ENCODE data around the gene SNRNP25. TPM values are rescaled to one million over a fixed set of nuclear protein-coding genes. Genes with fewer than 3 reads are reported as not detected.

SNRNP25 gene
- total and polyA plus RNA-seq, 2 donors (not counting 3 experiments of a cell fraction or from before 2014, with no cell fraction given) = 41.8 to 49.6 TPM

DNA sequence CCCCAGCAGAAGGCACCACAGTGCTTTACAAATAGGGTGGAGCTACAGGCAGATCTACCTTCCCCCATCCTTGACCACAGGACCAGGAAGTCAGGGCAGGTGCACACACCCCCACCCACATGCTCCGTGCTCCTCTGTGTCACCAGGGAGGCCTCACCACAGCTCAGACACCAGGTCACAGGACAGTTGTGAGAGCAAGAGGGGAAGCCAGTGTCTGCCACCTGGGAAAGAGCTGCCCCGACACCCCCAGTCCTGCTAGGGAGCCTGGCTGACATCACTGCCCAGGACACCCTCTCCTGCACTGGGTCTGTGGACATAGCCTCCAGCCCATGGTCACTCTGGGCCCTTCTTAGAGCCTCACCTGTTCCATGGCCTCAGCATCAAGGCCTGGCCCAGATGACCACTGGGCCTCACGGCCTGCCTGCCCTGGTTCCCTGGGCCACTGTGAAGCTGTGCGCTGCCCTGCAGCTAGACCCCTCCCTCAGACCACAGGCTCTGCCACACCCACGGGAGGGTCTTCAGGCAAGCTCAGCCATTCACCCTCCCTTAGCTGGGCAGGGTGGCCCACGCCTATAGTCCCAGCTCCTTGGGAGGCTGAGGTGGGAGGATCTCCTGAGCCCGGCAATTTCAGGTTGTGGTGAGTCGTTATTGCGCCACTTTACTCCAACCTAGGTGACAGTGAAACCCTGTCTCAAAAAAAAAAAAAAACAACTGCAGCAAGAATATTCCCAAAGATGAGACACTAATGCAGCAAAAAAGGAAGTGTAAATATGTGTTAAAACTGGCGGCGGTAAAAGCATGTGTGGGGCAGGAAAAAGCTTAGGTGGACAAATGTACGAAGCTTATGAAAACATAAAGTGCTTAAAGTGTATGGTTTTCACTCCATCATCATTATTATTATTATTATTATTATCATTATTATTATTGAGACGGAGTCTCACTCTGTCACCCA lies 14.4 kb upstream of the SNRNP25 start:
- Histone ChIP-seq H3K27me3 (ENCODE audit: control insufficient read depth in 2 of 2, insufficient read depth in 2 of 2, low read length in 2 of 2) (no peaks in the 10 kb centered on the region), H3K4me2 (ENCODE audit: insufficient read depth, low read length) (no peak overlapping the region), H3K36me3 (ENCODE audit: control insufficient read depth in 2 of 2, extremely low read depth in 1 of 2, insufficient read depth in 2 of 2, low read length in 2 of 2) (no peaks in the 10 kb centered on the region), H3K9ac (replicated peaks; ENCODE audit: extremely low read depth, insufficient read depth, low read length) (no peak overlapping the region), H3K4me3 (replicated peaks in 1 of 3; ENCODE audit: insufficient read depth in 1 of 3, low read depth in 1 of 3, low read length in 3 of 3) (no peak overlapping the region), H3K79me2 (ENCODE audit: control insufficient read depth, insufficient read depth, low read length) (no peaks in the 10 kb centered on the region), H4K20me1 (replicated peaks; ENCODE audit: control insufficient read depth, extremely low read depth, insufficient read depth, low read length) (no peaks in the 10 kb centered on the region), H3K27ac (ENCODE audit: insufficient read depth, low read depth, low read length) (no peak overlapping the region), H3K9me3 (replicated peaks; ENCODE audit: control insufficient read depth, insufficient read depth, low read length) (no peaks in the 10 kb centered on the region), H3K4me1 (ENCODE audit: control insufficient read depth, extremely low read depth, insufficient read depth, low read length) (no peaks in the 10 kb centered on the region), H3K9me1 (replicated peaks; ENCODE audit: control insufficient read depth, extremely low read depth, insufficient read depth, low read length) (no peaks in the 10 kb centered on the region), H2AFZ (ENCODE audit: low read depth, low read length) (no peak overlapping the region)
- dilution Hi-C loops (cut with MboI; ENCODE audit: extremely low pct_ligation_motif_present, low sequenced_read_pairs) (no loop called here), intact Hi-C loops (cut with micrococcal nuclease) (no loop called here)
- ChIA-PET POLR2A (no interaction called here), CTCF (no interaction called here)
- FAIRE-seq = no peak
- BruUV-seq (replicated peaks) = no TSS peak
- DNase-seq (ENCODE audit: low read depth, low spot score) = no peak
- TF ChIP-seq POLR2AphosphoS5 (IDR thresholded peaks at IDR 0.05; ENCODE audit: insufficient read depth, low read depth, low read length) = no peak
- TF ChIP-seq GATA2 (IDR thresholded peaks at IDR 0.05; ENCODE audit: insufficient read depth, insufficient read length, low read depth, low read length) = no peak
- no peak for TF ChIP-seq JUN (IDR thresholded peaks at IDR 0.05; ENCODE audit: borderline replicate concordance, insufficient read depth, insufficient read length, low read depth)
- TF ChIP-seq, protein P1, sequence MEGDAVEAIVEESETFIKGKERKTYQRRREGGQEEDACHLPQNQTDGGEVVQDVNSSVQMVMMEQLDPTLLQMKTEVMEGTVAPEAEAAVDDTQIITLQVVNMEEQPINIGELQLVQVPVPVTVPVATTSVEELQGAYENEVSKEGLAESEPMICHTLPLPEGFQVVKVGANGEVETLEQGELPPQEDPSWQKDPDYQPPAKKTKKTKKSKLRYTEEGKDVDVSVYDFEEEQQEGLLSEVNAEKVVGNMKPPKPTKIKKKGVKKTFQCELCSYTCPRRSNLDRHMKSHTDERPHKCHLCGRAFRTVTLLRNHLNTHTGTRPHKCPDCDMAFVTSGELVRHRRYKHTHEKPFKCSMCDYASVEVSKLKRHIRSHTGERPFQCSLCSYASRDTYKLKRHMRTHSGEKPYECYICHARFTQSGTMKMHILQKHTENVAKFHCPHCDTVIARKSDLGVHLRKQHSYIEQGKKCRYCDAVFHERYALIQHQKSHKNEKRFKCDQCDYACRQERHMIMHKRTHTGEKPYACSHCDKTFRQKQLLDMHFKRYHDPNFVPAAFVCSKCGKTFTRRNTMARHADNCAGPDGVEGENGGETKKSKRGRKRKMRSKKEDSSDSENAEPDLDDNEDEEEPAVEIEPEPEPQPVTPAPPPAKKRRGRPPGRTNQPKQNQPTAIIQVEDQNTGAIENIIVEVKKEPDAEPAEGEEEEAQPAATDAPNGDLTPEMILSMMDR (IDR thresholded peaks at IDR 0.05; ENCODE audit: extremely low read depth in 1 of 2, insufficient read depth in 1 of 2, low read depth in 1 of 2, low read length in 2 of 2) = no peak
- TF ChIP-seq FOS (IDR thresholded peaks at IDR 0.05; ENCODE audit: borderline replicate concordance, insufficient read depth, low read length) = no peak
- TF ChIP-seq, protein P2, sequence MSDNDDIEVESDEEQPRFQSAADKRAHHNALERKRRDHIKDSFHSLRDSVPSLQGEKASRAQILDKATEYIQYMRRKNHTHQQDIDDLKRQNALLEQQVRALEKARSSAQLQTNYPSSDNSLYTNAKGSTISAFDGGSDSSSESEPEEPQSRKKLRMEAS (IDR thresholded peaks at IDR 0.05; ENCODE audit: insufficient read depth, insufficient read length) = no peak
- no peak for TF ChIP-seq MYC (IDR thresholded peaks at IDR 0.05; ENCODE audit: low read depth, low read length)
